Activated CD4-positive, CD25-positive, alpha-beta regulatory T cell treated with anti-CD3 and anti-CD28 coated beads, Interleukin-2, amount 50 U/mL, for 16 hours (primary cell): ENCODE data around the gene KRTAP5-11.
"Not testable (repeated sequence)": the region's sequence is repeated elsewhere in the genome, so short reads cannot be mapped to it uniquely, and the experiment has no call there.

Experiments used
- DNase-seq: peaks from one replicate; pipeline ENCODE4 v3.0.0-alpha.2; 2020; ENCODE audit warnings: low read depth, low spot score

The KRTAP5-11 gene

DNA sequence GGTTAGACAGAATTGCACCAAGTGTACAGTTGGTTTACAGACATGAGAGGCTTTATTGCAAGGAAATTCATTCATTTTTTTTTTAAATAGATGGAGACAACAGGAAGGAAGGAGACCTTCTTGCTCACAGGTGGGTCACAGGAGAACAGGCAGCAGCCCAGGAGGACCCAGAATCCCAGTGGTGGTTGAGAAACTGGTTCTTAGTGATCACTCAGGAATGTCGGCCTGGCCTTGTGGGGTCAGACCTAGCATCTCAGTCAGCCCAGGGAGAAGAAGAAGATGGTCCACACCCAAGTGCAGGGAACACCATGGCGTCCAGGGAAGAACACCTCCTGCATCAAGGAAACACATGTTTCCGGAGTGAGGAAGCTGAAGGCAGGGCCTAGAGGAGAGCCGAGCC is 849 bp downstream of the KRTAP5-11 start:
- no peak for DNase-seq

DNA sequence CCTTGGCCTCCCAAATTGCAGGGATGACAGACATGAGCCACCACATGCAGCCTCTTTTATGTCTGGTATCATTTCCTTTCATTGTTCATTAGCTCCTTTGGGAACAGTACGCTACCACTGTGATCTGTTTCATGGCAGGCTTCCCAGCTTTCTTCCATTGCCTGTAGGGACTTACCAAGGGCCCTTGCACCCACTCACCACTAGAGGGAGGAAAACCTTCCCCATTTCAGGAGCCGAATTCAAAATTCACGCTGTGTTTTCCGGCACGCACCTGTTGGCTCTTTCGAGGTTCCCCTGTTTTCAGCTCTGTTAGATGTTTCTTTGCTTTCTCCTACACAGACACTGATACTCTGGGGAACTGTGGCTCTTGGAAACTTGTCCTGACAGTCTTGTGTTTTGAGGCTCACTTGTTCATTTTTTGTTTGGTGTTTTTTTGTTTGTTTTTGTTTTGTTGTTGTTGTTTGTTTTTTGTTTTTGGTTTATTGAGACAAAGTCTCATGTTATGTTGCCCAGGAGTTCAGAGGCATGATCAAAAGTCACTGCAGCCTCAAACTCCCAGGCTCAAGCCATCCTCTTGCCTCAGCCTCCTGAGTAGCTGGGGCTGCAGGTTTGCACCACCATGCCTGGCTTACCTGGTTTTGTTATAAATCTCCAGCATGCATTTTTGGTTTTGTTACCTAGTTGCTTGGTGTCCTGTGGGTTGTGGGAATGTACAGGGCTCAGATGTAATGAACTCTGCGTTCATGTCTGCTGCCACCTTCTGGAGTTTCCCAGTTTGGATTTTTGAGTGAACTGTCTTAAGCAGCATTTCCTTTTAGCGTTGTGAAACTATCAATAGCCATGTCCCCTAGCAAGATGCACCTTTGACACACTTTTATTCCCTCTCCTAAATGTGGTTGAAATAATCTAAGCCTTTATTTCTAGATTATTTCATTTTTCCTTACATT is 2.3 kb downstream of the KRTAP5-11 start:
- no peak for DNase-seq

- not testable (repeated sequence) for DNase-seq
Observed at GRCh38 chr11:71579513-71579912, 3.2 kb downstream of the KRTAP5-11 start.

- no peak for DNase-seq
Observed at GRCh38 chr11:71577469-71578004, 5.1 kb downstream of the KRTAP5-11 start.

DNA sequence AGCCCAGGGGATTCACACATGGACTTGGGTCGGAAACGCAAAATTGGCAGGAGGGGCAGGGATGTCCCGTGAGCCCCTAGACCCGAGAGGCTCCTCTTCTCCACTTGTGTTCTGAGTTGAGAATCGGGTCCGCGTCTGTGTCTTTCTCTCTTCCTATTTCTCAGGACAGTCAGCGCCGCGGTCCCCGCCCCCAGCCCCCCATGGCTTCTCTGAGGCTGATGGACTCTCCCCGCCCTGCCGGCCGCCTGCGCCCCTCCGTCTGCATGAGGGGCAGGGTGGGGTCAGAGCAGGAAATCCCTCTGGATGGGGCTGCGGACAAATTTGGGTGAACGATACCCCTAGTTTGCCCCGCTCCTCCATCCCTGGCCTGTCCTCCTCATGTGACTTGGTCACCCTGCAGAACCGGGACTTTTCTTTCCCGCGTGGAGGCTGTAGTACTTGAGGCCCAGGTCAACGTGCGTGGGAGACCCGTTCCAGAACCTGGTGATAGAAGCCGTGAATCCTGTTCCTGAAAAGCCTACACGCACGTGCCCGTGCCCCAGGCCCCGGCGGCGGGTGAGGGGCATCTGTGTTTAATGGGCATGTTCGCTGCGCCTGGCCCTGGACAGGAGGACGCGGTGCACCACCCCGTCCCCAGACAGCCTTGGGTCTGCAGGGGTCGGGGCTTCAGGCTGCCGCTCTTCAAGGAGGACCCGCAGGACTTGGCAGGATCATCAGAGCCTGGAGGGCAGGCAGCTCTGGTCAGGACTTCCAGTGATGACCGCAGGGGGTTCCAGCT is 5.8 kb downstream of the KRTAP5-11 start:
- not testable (repeated sequence) for DNase-seq

GRCh38 chr11:71575723-71576424 is 6.8 kb downstream of the KRTAP5-11 start:
- DNase-seq, result no peak

DNA sequence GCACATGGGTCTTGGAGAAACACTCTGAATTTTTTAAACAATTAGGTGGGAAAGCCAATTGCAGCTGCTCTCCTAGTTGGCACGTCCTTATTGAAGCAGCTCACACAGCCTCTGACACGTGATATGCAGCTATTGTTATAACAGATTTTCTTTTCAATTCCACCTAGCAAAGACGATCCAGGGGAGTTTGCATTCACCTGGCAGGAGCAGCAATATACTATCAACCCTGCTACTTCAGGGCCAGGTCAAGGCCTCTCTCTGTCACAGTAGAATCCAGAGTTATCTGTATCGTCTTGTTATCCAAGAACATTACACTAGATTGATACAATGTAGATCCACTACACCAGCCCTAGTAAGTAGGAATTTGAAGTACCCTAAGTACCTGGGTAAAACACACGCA is 8.3 kb downstream of the KRTAP5-11 start:
- DNase-seq, result no peak

GRCh38 chr11:71572811-71573210 is 9.9 kb downstream of the KRTAP5-11 start:
- no peak for DNase-seq

DNA sequence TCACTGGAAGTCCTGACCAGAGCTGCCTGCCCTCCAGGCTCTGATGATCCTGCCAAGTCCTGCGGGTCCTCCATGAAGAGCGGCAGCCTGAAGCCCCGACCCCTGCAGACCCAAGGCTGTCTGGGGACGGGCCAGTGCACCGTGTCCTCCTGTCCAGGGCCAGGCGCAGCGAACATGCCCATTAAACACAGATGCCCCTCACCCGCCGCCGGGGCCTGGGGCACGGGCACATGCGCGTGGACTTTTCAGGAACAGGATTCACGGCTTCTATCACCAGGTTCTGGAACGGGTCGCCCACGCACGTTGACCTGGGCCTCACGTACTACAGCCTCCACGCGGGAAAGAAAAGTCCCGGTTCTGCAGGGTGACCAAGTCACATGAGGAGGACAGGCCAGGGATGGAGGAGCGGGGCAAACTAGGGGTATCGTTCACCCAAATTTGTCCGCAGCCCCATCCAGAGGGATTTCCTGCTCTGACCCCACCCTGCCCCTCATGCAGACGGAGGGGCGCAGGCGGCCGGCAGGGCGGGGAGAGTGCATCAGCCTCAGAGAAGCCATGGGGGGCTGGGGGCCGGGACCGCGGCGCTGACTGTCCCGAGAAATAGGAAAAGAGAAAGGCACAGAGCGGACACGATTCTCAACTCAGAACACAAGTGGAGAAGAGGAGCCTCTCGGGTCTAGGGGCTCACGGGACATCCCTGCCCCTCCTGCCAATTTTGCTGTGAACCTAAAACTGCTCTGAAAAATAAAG is 11.4 kb downstream of the KRTAP5-11 start:
- DNase-seq, result not testable (repeated sequence)

GRCh38 chr11:71568704-71569349 is 13.8 kb downstream of the KRTAP5-11 start:
- no peak for DNase-seq

DNA sequence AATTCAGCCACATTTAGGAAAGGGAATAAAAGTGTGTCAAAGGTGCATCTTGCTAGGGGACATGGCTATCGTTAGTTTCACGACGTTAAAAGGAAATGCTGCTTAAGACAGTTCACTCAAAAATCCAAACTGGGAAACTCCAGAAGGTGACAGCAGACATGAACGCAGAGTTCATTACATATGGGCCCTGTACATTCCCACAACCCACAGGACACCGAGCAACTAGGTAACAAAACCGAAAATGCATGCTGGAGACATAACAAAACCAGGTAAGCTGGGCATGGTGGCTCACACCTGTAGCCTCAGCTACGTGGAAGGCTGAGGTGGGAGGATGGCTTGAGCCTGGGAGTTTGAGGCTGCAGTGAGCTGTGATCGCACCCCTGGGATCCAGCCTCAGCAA is 15.0 kb downstream of the KRTAP5-11 start:
- not testable (repeated sequence) for DNase-seq

- DNase-seq, result not testable (repeated sequence)
Observed at GRCh38 chr11:71566626-71567599, 15.8 kb downstream of the KRTAP5-11 start.

DNA sequence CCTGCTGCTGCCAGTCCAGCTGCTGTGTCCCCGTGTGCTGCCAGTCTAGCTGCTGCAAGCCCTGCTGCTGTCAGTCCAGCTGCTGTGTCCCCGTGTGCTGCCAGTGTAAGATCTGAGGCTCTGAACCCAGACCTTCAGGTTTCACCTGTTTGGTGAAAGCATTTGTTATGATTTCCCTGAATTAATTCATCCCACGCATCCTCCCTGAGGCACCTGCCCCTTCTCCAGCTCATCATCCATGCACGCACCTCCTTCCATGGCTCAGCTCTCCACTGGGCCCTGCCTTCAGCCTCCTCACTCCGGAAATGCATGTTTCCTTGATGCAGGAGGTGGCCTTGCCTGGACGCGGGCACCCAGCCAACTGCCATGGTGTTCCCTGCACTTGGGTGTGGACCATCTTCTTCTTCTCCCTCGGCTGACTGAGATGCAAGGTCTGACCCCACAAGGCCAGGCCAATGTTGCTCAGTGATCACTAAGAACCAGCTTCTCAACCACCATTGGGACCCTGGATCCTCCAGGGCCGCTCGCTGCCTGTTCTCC is 16.5 kb downstream of the KRTAP5-11 start:
- no peak for DNase-seq

DNA sequence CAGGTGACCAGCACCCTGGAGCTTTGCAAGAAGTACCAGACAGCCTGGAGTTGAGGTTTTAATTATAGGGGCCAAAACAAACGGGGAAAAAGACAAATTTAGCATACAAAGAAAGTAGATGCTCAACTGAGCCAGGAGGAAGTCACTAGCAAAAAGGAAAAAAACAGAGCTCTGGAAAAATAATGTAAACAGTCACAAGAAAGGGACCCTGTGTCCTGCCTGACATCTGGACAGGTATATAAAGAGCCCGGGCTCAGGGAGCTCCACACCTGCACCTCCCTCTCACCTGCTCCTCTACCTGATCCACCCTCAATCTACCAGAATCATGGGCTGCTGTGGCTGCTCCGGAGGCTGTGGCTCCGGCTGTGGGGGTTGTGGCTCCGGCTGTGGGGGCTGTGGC is 17.4 kb downstream of the KRTAP5-11 start, which contains the start of gene KRTAP5-10:
Gene KRTAP5-10, plus strand, starts transcription at position 301 of the 400 bp plus-strand sequence. Its CDS starts 25 bp downstream, at position 326.
- no peak for DNase-seq

- no peak for DNase-seq
Observed at GRCh38 chr11:71564430-71564829, 18.2 kb downstream of the KRTAP5-11 start.

DNA sequence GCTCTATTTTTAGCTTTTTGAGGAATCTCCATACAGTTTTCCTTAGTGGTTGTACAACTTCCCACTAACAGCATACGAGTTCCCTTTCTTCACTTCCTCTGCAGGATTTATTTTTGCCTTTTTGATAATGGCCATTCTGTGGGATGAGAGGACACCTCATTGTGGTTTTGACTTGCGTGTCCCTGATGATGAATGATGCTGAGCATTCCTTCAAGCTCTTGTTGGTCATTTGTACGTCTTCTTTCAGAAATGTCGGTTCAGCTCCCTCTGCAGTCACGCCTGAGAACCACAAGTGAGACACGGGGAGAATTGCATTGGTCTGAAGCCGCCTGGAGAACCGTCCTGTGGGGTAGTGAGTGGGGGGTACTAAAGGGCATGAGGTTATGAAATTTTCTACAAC is 19.3 kb downstream of the KRTAP5-11 start:
- no peak for DNase-seq

- no peak for DNase-seq
Observed at GRCh38 chr11:71562120-71562519, 20.6 kb downstream of the KRTAP5-11 start.

DNA sequence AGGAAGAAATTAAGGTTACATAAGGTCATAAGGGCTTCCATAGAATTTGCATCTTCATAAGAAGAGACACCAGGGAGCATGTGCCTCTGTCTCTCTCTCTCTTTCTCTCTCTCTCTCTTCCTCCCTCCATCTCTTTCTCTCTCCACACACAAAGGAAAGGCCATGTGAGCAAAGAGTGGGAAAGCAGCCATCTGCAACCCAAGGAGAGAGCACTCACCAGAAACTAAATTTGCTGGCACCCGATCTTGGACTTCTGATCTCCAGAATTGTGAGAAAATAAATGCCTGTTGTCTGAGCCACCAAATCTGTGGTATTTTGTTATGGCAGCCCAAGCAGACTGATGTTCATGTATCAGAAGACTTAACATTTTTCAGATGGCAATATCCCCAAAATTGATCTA is 23.7 kb downstream of the KRTAP5-11 start:
- no peak for DNase-seq

GRCh38 chr11:71557257-71557656 is 25.4 kb downstream of the KRTAP5-11 start:
- DNase-seq, result no peak
